Measurements from ENCODE around the gene CADM1. TPM values are rescaled to one million over a fixed set of nuclear protein-coding genes. Genes with fewer than 3 reads are reported as not detected.

CADM1 gene
- total and polyA plus RNA-seq, 2 donors (not counting 3 experiments of a cell fraction or from before 2014, with no cell fraction given) = 0.52 to 2.6 TPM

DNA sequence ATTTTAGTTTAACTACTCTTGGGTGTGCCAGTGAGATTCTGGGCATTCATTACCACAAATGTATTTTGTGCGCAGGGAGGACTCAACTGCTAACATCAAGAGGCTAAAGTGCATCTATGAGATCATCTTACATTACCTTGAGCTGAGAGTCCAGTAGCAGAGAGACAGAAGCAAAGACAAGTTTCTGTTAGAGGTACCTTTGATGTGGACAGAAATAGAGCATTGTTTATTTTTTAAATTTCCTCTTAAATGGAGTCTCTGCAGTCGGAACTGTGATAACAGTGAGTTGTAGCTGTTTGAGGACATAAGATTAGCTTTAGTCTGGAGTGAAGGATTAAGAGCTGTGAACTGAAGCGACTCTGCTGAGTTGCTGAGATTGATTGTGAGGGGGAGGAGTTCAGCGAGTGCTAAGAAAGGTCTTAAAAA, 297.0 kb downstream of the CADM1 start:
- no peak overlapping the region for H3K9ac ChIP-seq (replicated peaks; ENCODE audit: extremely low read depth, insufficient read depth, low read length)
- dilution Hi-C loops (cut with MboI; ENCODE audit: extremely low pct_ligation_motif_present, low sequenced_read_pairs) = no loop called here
- CTCF ChIA-PET = interaction anchor here (0.8 kb wide), 1 partner anchor 10 kb away, joined by 3 read pairs; no protein-coding TSS in a partner anchor
- H3K36me3 ChIP-seq (ENCODE audit: control insufficient read depth in 2 of 2, extremely low read depth in 1 of 2, insufficient read depth in 2 of 2, low read length in 2 of 2) = no peaks in the 10 kb centered on the region
- intact Hi-C loops (cut with micrococcal nuclease) = no loop called here
- H3K9me3 ChIP-seq (replicated peaks; ENCODE audit: control insufficient read depth, insufficient read depth, low read length) = no peaks in the 10 kb centered on the region
- no peak for FAIRE-seq
- no peaks in the 10 kb centered on the region for H4K20me1 ChIP-seq (replicated peaks; ENCODE audit: control insufficient read depth, extremely low read depth, insufficient read depth, low read length)
- H2AFZ ChIP-seq (ENCODE audit: low read depth, low read length) = no peak overlapping the region
- H3K4me3 ChIP-seq (replicated peaks in 1 of 3; ENCODE audit: insufficient read depth in 1 of 3, low read depth in 1 of 3, low read length in 3 of 3) = no peak overlapping the region
- no peaks in the 10 kb centered on the region for H3K4me1 ChIP-seq (ENCODE audit: control insufficient read depth, extremely low read depth, insufficient read depth, low read length)
- H3K27me3 ChIP-seq (ENCODE audit: control insufficient read depth in 2 of 2, insufficient read depth in 2 of 2, low read length in 2 of 2) = no peaks in the 10 kb centered on the region
- no peak overlapping the region for H3K27ac ChIP-seq (ENCODE audit: insufficient read depth, low read depth, low read length)
- no peaks in the 10 kb centered on the region for H3K79me2 ChIP-seq (ENCODE audit: control insufficient read depth, insufficient read depth, low read length)
- TF ChIP-seq POLR2AphosphoS5 (IDR thresholded peaks at IDR 0.05; ENCODE audit: insufficient read depth, low read depth, low read length) = no peak
- DNase-seq (ENCODE audit: low read depth, low spot score) = no peak
- no peaks in the 10 kb centered on the region for H3K9me1 ChIP-seq (replicated peaks; ENCODE audit: control insufficient read depth, extremely low read depth, insufficient read depth, low read length)
- POLR2A ChIA-PET = interaction anchor here (0.6 kb wide), 1 partner anchor 373 kb away, joined by 3 read pairs; no protein-coding TSS in a partner anchor
- no TSS peak for BruUV-seq (replicated peaks)
- H3K4me2 ChIP-seq (ENCODE audit: insufficient read depth, low read length) = no peak overlapping the region

DNA sequence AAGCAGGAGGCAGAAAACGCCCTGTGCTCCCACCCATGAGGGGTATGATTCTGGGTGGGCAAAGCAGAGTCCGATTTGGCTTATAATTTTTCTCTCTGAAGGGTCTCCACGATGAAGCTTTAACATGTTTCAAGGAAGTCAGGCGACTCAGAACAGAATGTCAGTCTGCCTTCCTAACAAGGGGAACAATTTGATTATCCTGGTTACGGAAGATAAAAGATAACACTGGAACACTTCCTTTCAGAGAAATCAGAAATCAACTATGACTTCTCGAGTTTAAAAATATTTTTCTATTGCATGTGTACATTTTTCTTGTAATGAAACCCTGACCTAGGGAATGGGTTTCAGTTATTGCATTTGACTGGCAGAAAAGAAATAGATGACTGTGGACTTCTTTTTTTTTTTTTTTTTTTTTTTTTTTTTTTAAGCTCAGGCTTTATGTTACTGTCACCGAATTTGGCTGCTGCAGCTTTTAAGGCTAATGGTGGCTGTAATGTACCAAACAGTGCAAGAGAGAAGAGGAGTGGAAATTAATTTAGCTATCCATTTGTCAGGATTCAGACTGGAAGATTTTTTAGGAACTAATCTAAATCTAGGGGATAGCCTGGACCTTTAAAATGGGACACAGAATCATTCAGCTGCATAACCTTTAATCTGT, 297.7 kb downstream of the CADM1 start:
- Histone ChIP-seq H4K20me1 (replicated peaks; ENCODE audit: control insufficient read depth, extremely low read depth, insufficient read depth, low read length) (no peaks in the 10 kb centered on the region), H3K27me3 (ENCODE audit: control insufficient read depth in 2 of 2, insufficient read depth in 2 of 2, low read length in 2 of 2) (no peaks in the 10 kb centered on the region), H3K4me3 (replicated peaks in 1 of 3; ENCODE audit: insufficient read depth in 1 of 3, low read depth in 1 of 3, low read length in 3 of 3) (no peak overlapping the region), H3K4me2 (ENCODE audit: insufficient read depth, low read length) (no peak overlapping the region), H2AFZ (ENCODE audit: low read depth, low read length) (no peak overlapping the region), H3K9me1 (replicated peaks; ENCODE audit: control insufficient read depth, extremely low read depth, insufficient read depth, low read length) (no peaks in the 10 kb centered on the region), H3K9me3 (replicated peaks; ENCODE audit: control insufficient read depth, insufficient read depth, low read length) (no peaks in the 10 kb centered on the region), H3K9ac (replicated peaks; ENCODE audit: extremely low read depth, insufficient read depth, low read length) (no peak overlapping the region), H3K36me3 (ENCODE audit: control insufficient read depth in 2 of 2, extremely low read depth in 1 of 2, insufficient read depth in 2 of 2, low read length in 2 of 2) (no peaks in the 10 kb centered on the region), H3K27ac (ENCODE audit: insufficient read depth, low read depth, low read length) (no peak overlapping the region), H3K79me2 (ENCODE audit: control insufficient read depth, insufficient read depth, low read length) (no peaks in the 10 kb centered on the region), H3K4me1 (ENCODE audit: control insufficient read depth, extremely low read depth, insufficient read depth, low read length) (no peaks in the 10 kb centered on the region)
- dilution Hi-C loops (cut with MboI; ENCODE audit: extremely low pct_ligation_motif_present, low sequenced_read_pairs) = no loop called here
- BruUV-seq (replicated peaks) = no TSS peak
- FAIRE-seq = no peak
- TF ChIP-seq MYC (IDR thresholded peaks at IDR 0.05; ENCODE audit: low read depth, low read length) = no peak
- TF ChIP-seq EZH2 (IDR thresholded peaks at IDR 0.05; ENCODE audit: borderline replicate concordance, low read depth, low read length, severe bottlenecking) = no peak
- TF ChIP-seq, protein P1, sequence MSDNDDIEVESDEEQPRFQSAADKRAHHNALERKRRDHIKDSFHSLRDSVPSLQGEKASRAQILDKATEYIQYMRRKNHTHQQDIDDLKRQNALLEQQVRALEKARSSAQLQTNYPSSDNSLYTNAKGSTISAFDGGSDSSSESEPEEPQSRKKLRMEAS (IDR thresholded peaks at IDR 0.05; ENCODE audit: insufficient read depth, insufficient read length) = no peak
- no peak for TF ChIP-seq POLR2AphosphoS5 (IDR thresholded peaks at IDR 0.05; ENCODE audit: insufficient read depth, low read depth, low read length)
- TF ChIP-seq POLR2A (IDR thresholded peaks at IDR 0.05; ENCODE audit: low read depth, low read length) = no peak
- no peak for TF ChIP-seq FOS (IDR thresholded peaks at IDR 0.05; ENCODE audit: borderline replicate concordance, insufficient read depth, low read length)
- TF ChIP-seq, protein P2, sequence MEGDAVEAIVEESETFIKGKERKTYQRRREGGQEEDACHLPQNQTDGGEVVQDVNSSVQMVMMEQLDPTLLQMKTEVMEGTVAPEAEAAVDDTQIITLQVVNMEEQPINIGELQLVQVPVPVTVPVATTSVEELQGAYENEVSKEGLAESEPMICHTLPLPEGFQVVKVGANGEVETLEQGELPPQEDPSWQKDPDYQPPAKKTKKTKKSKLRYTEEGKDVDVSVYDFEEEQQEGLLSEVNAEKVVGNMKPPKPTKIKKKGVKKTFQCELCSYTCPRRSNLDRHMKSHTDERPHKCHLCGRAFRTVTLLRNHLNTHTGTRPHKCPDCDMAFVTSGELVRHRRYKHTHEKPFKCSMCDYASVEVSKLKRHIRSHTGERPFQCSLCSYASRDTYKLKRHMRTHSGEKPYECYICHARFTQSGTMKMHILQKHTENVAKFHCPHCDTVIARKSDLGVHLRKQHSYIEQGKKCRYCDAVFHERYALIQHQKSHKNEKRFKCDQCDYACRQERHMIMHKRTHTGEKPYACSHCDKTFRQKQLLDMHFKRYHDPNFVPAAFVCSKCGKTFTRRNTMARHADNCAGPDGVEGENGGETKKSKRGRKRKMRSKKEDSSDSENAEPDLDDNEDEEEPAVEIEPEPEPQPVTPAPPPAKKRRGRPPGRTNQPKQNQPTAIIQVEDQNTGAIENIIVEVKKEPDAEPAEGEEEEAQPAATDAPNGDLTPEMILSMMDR (IDR thresholded peaks at IDR 0.05; ENCODE audit: extremely low read depth in 1 of 2, insufficient read depth in 1 of 2, low read depth in 1 of 2, low read length in 2 of 2) = no peak
- no peak for TF ChIP-seq GATA2 (IDR thresholded peaks at IDR 0.05; ENCODE audit: insufficient read depth, insufficient read length, low read depth, low read length)
- no peak for TF ChIP-seq JUN (IDR thresholded peaks at IDR 0.05; ENCODE audit: borderline replicate concordance, insufficient read depth, insufficient read length, low read depth)
- intact Hi-C loops (cut with micrococcal nuclease) = no loop called here
- POLR2A ChIA-PET = interaction anchor here (0.6 kb wide), 1 partner anchor 373 kb away, joined by 3 read pairs; no protein-coding TSS in a partner anchor
- CTCF ChIA-PET = interaction anchor here (0.8 kb wide), 1 partner anchor 10 kb away, joined by 3 read pairs; no protein-coding TSS in a partner anchor
- no peak for DNase-seq (ENCODE audit: low read depth, low spot score)
